Lung (tissue), 16 donors: Measurements from ENCODE around the gene MAPKBP1. TPM values are rescaled to one million over a fixed set of nuclear protein-coding genes. Genes with fewer than 3 reads are reported as not detected.
"Not testable (repeated sequence)": the region's sequence is repeated elsewhere in the genome, so short reads cannot be mapped to it uniquely, and the experiment has no call there.

ENCODE experiments used
- ATAC-seq: fragments of 200-7000 bp; cut with Tn5 transposase; one replicate; pipeline ENCODE4 v1.9.1; 2020; ENCODE audit warnings: moderate number of reproducible peaks; ENCODE audit not compliant: insufficient read depth, low FRiP score
- DNase-seq, 3 donors: peaks; one replicate each; pipeline ENCODE4 v3.0.0-alpha.2; 2013 to 2017
- H3K27ac ChIP-seq, 2 donors: one replicate each; pipeline ENCODE4 v1.5.1; 2013; ENCODE audit warnings: mild to moderate bottlenecking in 2 of 2, moderate library complexity in 2 of 2, control low read depth in 1 of 2, inconsistent platforms in 1 of 2, low read depth in 1 of 2, low read length in 1 of 2
- H3K27me3 ChIP-seq, 3 donors: one replicate each; pipeline ENCODE4 v1.5.1; 2013; ENCODE audit warnings: low read length in 2 of 3; ENCODE audit not compliant: control insufficient read depth in 3 of 3, insufficient read depth in 3 of 3
- H3K36me3 ChIP-seq, 4 donors: one replicate each; pipeline ENCODE4 v1.5.1; 2013; ENCODE audit warnings: low read length in 4 of 4, mild to moderate bottlenecking in 1 of 4, moderate library complexity in 1 of 4; ENCODE audit not compliant: control insufficient read depth in 4 of 4, insufficient read depth in 4 of 4
- H3K4me1 ChIP-seq, 5 donors: one replicate each; pipeline ENCODE4 v1.5.1; 2013; ENCODE audit warnings: low read length in 5 of 5, mild to moderate bottlenecking in 2 of 5, moderate library complexity in 1 of 5; ENCODE audit not compliant: control insufficient read depth in 5 of 5, insufficient read depth in 5 of 5
- H3K4me3 ChIP-seq: one replicate; pipeline ENCODE4 v1.5.1; 2013; ENCODE audit warnings: mild to moderate bottlenecking, control low read depth, moderate library complexity
- H3K9ac ChIP-seq, 2 donors: one replicate each; pipeline ENCODE4 v1.5.1; 2013; ENCODE audit warnings: low read length in 2 of 2, control low read depth in 1 of 2; ENCODE audit not compliant: insufficient read depth in 1 of 2
- H3K9me3 ChIP-seq, 4 donors: one replicate each; pipeline ENCODE4 v1.5.1; 2013; ENCODE audit warnings: low read length in 3 of 4, mild to moderate bottlenecking in 1 of 4, moderate library complexity in 1 of 4; ENCODE audit not compliant: control insufficient read depth in 4 of 4, insufficient read depth in 3 of 4
- WGBS, 2 donors: extraction: QIAGEN DNeasy Blood & Tissue Kit; methylation state at CpG; one replicate each; pipeline ENCODE4 v1.1.7; 2013; 5-methylcytosine and 5-hydroxymethylcytosine counted together
- long read RNA-seq, 5 donors: transcript quantifications; one replicate each; lab custom pipeline, GENCODE V29; 2026
- polyA plus RNA-seq, 2 donors: library from polyadenylated mRNA; stranded (reverse); fragments of 200-250 nt; gene quantifications; one replicate each; pipeline ENCODE4 v1.2.1, GENCODE V29; 2013
- total RNA-seq, 2 donors: library from RNA; depleted of rRNA in 1 of 2; stranded (reverse); fragments of >200 nt in 1 of 2; gene quantifications; one replicate each; pipeline ENCODE4 v1.2.1, GENCODE V29; 2014 to 2021
- TF ChIP-seq, protein P1 (sequence below): IDR thresholded peaks from 2 replicates; pipeline ENCODE4 v1.5.1; 2012; ENCODE audit warnings: mild to moderate bottlenecking; ENCODE audit errors: control extremely low read depth, extremely low read depth
- donor health status: control.
- donor health status: control.
- donor health status: Bipolar disorder and iron deficiency.
- donor health status: healthy.
- donor health status: DM: yes; HTN: yes; CAD: no.

Gene MAPKBP1, protein sequence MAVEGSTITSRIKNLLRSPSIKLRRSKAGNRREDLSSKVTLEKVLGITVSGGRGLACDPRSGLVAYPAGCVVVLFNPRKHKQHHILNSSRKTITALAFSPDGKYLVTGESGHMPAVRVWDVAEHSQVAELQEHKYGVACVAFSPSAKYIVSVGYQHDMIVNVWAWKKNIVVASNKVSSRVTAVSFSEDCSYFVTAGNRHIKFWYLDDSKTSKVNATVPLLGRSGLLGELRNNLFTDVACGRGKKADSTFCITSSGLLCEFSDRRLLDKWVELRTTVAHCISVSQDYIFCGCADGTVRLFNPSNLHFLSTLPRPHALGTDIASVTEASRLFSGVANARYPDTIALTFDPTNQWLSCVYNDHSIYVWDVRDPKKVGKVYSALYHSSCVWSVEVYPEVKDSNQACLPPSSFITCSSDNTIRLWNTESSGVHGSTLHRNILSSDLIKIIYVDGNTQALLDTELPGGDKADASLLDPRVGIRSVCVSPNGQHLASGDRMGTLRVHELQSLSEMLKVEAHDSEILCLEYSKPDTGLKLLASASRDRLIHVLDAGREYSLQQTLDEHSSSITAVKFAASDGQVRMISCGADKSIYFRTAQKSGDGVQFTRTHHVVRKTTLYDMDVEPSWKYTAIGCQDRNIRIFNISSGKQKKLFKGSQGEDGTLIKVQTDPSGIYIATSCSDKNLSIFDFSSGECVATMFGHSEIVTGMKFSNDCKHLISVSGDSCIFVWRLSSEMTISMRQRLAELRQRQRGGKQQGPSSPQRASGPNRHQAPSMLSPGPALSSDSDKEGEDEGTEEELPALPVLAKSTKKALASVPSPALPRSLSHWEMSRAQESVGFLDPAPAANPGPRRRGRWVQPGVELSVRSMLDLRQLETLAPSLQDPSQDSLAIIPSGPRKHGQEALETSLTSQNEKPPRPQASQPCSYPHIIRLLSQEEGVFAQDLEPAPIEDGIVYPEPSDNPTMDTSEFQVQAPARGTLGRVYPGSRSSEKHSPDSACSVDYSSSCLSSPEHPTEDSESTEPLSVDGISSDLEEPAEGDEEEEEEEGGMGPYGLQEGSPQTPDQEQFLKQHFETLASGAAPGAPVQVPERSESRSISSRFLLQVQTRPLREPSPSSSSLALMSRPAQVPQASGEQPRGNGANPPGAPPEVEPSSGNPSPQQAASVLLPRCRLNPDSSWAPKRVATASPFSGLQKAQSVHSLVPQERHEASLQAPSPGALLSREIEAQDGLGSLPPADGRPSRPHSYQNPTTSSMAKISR (N-terminal part only)
- total RNA-seq (10 to 100 TPM; 20.2 to 25.7 TPM), polyA plus RNA-seq (10 to 100 TPM in 1 of 2 donors, 1 to 10 TPM in 1; 7.2 to 12.6 TPM)
- long read RNA-seq, donor 1, partial matches to known transcripts = 0 of 1 reads
- long read RNA-seq, donor 1, other reads (novel, unspliced or antisense) = 0 of 1 reads
- long read RNA-seq, donor 2, partial matches to known transcripts = 0 of 1 reads
- long read RNA-seq, donor 2, other reads (novel, unspliced or antisense) = 0 of 1 reads
- long read RNA-seq, donor 3 = 0 reads
- long read RNA-seq, donor 4, partial matches to known transcripts = 9 of 9 reads
- long read RNA-seq, donor 4, other reads (novel, unspliced or antisense) = 0 of 9 reads
- long read RNA-seq, donor 5, partial matches to known transcripts = 0 of 2 reads
- long read RNA-seq, donor 5, other reads (novel, unspliced or antisense) = 0 of 2 reads

DNA sequence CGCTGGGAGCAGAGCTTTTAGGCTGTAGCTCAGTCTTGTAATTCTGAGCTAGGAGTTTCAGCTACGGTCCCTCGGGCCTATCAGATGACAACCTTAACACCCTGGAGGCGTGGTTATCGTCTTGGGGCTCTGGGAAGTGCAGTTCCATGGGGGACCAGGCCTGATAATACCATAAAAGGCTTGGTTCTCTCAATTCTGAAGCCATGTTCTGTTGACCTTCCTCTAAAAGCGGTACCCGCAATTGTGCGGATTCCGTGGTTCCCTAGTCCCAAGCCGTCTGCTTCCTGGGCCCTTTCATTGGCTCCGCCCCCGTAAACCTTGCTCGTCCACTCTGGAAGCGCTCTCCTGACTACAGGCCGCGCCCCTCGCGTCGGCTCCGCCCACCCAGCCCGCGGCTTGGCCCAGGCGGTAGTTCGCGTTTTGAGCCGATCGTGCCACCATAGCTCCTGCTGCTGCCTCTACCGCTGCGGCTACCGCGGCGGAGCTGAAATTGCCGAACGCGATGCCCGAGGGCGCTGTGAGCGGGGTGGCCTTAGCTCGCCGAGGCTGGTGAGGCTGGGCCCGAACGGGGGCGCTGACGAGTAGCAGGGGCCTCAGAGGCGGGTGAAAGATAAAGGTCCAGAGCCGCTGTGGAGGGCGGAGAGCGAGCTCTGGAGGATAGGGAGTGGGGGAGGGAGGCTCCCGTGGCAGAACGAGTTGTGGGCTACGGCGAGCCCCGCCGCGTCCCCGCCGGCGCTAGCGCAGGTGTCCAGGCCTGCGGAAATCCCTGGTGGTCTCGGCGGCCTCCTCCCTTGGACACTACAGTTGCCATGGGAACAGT lies at the start of gene MAPKBP1:
Gene MAPKBP1, plus strand, starts transcription at position 423 of the 820 bp plus-strand sequence. CDS start 792 bp downstream, outside the sequence.
- Histone ChIP-seq H3K9me3 (no peaks in the 10 kb centered on the region), H3K4me3 (peak within 1 kb of the TSS; percentile 85), H3K27ac (peak within 1 kb of the TSS; percentile 68 to 78), H3K36me3 (peaks cover 0 to 3% (median 0%) of the 10 kb centered on the region in 4 donors), H3K4me1 (peaks cover 7 to 36% (median 22%) of the 10 kb centered on the region in 5 donors), H3K9ac (peak within 1 kb of the TSS; percentile 84 to 85), H3K27me3 (no peaks in the 10 kb centered on the region)
- ATAC-seq (peak; percentile 97), DNase-seq (peak; percentile 98 to 99 (median 98))
- TF ChIP-seq, protein P1, sequence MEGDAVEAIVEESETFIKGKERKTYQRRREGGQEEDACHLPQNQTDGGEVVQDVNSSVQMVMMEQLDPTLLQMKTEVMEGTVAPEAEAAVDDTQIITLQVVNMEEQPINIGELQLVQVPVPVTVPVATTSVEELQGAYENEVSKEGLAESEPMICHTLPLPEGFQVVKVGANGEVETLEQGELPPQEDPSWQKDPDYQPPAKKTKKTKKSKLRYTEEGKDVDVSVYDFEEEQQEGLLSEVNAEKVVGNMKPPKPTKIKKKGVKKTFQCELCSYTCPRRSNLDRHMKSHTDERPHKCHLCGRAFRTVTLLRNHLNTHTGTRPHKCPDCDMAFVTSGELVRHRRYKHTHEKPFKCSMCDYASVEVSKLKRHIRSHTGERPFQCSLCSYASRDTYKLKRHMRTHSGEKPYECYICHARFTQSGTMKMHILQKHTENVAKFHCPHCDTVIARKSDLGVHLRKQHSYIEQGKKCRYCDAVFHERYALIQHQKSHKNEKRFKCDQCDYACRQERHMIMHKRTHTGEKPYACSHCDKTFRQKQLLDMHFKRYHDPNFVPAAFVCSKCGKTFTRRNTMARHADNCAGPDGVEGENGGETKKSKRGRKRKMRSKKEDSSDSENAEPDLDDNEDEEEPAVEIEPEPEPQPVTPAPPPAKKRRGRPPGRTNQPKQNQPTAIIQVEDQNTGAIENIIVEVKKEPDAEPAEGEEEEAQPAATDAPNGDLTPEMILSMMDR = peak; percentile 53
- WGBS, 2 donors = 0% methylated on average over 62 of the region's 62 CpGs

DNA sequence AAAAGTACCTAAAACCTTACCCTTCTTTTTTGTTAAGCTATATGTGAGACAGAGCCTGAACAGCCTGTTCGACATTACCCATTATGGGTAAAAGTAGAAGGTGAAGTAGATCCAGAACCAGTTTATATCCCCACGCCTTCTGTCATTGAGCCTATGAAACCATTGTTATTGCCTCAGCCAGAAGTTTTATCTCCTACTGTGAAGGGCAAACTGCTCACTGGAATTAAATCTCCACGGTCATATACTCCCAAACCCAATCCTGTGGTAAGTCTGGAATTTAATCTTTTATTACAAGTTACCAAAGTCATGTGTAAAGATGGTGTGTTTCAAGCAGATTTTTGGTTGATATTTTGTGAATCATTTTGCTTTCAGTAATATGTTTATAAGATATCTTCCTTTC lies 47.1 kb upstream of the MAPKBP1 start:
- no peak for ATAC-seq
- Histone ChIP-seq H3K4me1 (no peaks in the 10 kb centered on the region), H3K9me3 (no peaks in the 10 kb centered on the region), H3K4me3 (no peak overlapping the region), H3K27me3 (no peaks in the 10 kb centered on the region), H3K27ac (no peak overlapping the region), H3K9ac (no peak overlapping the region), H3K36me3 (peaks cover 5 to 11% (median 8%) of the 10 kb centered on the region in 4 donors)
- TF ChIP-seq, protein P1 = no peak
- 97 to 99% methylated on average over 3 of the region's 3 CpGs for WGBS, 2 donors
- no peak for DNase-seq

DNA sequence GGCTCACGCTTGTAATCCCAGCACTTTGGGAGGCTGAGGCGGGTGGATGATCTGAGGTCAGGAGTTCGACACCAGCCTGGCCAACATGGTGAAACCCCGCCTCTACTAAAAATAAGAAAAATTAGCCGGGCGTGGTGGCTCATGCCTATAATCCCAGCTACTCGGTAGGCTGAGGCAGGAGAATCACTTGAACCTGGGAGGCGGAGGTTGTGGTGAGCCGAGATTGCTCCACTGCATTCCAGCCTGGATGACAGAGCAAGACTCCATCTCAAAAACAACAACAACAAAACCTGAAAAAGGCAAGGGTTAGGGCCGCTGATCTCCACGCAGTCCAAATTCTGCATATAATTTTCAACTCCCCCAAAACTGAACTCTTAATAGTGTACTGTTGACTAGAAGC lies 46.2 kb upstream of the MAPKBP1 start:
- not testable (repeated sequence) for H3K4me1 ChIP-seq, H3K9ac ChIP-seq, H3K4me3 ChIP-seq, ATAC-seq, H3K27me3 ChIP-seq, H3K9me3 ChIP-seq, H3K27ac ChIP-seq, DNase-seq
- 96 to 97% methylated on average over 11 of the region's 11 CpGs for WGBS, 2 donors
- H3K36me3 ChIP-seq = peaks cover 7 to 15% (median 9%) of the 10 kb centered on the region in 4 donors
